NCI-H226 (cell line): ENCODE measurements around the gene FTO.

Experiments used
- DNase-seq: peaks from one replicate; pipeline ENCODE4 v3.0.0-alpha.2; 2015

The FTO gene

GRCh38 chr16:53712065-53712464 is 8.1 kb downstream of the FTO start:
- no peak for DNase-seq

DNA sequence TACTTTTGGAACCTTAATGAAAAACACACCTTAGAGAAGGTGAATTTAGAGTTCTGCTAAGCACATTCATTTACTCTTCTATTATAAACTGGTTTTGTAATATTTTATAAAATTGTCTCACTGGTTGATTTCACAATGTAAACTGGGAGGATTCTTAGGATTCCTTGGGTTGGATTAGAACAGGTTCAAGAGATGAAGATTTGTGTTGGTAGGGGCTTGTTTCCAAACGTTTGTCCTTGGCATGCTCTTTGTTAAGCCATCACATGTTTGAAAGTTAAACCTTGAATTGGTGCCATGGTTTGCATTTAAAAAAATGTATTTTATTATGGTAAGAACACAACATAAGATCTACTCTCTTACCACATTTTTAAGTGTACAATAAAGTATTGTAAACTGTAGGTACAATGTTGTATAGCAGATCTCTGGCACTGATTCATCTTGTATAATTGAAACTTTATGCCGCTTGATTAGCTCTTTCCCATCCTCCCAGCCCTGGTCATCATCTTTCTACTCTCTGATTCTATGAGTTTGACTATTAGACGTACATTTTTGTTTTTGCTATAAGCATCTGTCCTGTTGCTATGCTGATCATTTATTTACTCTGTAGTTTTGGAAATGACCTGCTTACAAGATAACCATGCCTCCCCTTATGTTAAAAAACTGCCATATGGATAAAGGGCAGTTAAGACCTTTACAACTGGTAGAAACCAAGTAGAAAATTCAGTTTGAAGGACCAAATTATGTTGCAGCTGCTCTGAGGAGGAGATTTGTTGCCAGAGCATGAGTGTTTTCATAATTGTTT is 9.6 kb downstream of the FTO start:
- DNase-seq: no peak

DNA sequence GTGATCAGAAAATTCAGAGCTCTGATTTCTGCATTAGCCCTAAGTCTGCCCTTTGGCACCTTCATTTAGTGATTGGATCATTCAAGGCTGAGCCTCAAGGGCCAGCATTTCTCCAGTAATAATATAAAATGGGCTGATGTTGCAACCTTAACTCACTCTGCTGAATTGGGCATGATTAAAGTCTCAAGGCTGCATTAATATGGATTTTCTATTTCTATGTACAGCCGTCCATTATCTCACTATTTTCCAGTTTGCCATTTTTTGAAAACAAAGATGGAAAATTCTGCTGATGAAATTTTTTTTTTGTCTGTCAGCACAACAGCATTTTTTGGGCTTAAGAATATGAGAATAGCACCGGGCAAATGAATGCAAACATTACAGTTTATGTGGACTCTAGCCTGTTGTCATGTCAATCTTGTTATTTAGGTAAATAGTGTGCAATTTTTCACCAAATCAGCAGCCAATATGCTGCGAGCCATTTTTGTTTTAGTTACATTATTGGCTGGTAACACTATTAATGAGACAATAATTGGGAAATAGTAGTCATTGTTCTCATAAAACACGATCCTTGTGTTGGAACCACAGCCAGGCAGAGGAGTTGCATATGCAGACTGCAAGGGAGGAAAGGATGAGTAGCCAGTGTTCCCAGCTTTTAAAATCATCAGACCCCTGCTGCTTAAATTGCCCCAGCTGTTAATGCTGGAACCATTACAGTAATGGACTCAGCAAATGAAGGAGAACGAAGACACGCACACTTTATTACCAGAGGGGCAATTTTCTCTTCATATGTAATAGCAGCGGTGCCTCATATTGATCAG is 10.5 kb downstream of the FTO start:
- no peak for DNase-seq

DNA sequence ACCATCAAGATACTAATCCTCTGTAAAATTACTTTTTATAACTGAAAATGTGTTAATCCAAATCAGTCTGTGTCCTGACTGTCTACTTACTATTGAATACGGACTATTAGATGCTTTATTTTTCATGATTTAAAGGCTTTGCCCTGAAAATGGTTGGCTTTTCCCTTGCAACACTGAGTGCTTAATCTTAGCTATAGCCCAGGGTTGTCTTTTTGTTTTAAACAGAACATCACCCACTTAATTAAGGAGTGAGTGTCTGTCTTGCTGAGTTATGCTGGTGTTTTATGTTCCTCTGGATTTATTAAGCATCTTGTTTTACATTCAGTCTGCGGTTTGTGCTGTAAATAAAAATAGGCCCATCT is 11.0 kb downstream of the FTO start:
- DNase-seq: no peak

- DNase-seq: no peak
Measured at GRCh38 chr16:53717577-53717976, 13.6 kb downstream of the FTO start.

- DNase-seq: no peak
Measured at GRCh38 chr16:53721017-53721416, 17.1 kb downstream of the FTO start.

DNA sequence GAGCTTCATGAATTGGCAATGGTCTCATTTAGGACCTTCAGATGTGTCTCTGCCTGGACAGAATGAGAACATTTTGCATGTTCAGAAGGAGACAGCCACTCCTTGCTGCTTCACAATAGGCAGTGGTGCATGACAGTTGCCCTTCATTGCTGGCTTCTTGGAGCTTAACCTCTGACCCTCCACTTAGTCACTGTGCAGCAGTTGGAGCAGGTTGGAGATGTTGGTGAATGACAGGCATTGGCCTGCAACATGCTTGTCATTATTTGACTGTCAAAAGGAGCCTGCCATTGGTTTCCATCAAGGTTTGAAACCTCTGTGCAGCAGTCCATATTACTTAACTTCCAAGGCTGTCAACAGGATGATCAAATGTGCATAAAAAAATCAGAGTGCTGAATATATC is 22.7 kb downstream of the FTO start:
- no peak for DNase-seq

DNA sequence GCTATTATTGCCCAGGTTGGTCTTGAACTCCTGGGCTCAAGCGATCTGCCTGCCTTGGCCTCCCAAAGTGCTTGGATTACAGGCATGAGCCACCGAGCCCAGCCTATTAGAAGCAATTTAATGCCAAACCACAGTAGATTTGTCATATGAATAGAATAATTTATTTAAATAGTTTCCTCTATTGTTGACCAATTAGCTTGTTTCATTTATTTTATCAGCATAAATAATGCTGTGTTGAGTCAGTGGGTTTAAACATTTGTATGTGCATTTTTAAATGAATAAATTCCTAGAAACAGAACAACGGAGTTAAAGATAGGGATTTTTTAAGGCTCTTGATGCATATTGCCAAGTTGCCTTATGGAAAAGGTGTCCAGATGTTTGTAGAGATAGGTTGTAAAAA is 26.7 kb downstream of the FTO start:
- no peak for DNase-seq

GRCh38 chr16:53732296-53732929 is 28.5 kb downstream of the FTO start:
- peak; percentile 90 for DNase-seq

DNA sequence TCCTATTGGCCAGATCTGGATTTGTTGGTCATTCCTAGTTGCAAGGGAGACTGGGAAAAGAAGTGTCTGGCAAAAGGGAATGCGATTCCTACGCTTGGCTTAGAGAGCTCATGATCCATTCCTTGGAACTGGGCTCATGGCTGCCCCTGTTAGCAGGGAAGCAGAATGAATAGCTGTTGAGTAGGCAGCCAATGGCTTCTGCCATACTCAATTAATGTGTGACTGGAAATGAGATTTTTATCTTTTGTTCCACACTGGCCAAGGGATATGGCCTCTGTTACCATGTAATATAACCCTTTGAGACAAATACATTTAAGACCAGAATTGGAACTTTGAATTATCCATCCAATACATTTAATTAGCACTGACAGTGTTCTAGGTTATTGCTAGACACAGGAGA is 31.0 kb downstream of the FTO start:
- DNase-seq: no peak

DNA sequence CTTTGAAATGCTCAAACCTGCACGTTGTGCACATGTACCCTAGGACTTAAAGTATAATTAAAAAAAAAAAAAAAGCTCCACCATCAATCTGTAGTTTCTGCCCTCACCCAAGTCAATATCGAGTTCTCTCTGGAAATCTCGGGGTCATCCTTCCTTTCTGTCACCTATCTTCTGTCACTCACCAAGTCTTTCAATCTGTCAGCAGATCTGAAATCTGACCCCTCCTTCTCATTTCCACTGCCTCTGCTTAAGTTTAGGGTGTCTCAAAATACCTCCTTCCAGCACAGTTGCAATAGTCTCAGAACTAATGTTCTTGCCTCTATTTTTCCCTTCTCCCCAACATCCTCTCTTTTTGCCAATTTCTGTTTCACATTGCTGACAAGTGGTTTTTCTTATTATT is 32.3 kb downstream of the FTO start:
- DNase-seq: no peak

- no peak for DNase-seq
Measured at GRCh38 chr16:53737552-53737951, 33.6 kb downstream of the FTO start.

DNA sequence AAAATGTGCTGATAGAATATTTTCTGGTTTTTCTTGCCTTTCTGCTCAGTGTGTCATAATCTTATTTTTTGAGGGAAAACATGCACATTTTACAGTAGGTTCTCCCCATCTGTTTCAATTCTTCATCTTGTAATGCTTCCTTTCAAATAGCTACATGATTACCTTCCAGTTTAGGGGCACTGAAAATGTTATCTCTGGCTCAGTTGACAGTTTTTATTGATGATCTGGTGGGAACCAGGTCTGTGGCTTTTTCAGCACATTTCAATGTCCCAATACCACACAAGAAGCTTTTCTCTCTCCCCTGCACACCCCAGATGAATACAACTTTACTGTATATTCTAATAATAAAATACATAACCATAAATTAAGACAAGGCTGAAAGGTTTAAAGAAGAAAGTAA is 36.5 kb downstream of the FTO start:
- DNase-seq: no peak

GRCh38 chr16:53740933-53741531 is 37.1 kb downstream of the FTO start:
- no peak for DNase-seq

- no peak for DNase-seq
Measured at GRCh38 chr16:53741546-53741945, 37.6 kb downstream of the FTO start.

DNA sequence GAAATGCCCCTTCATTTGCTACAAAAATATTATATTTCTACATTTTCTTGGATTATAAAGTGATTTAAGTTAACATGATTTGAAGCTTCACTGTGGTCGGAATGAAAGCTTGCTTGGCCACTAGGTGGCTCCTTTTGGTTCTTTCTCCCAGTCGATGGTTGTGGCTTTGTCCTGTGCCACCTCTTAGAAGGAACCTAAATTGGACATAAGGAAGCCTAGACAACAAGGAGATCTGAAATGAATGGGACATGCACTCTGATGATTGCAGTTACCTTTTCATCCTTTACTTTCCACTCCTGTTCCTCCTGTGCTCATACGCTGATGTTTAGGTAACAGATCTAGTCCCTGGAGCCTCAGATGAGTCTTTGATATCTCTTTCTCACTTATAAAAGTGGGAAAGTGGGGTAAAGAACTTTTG is 39.2 kb downstream of the FTO start:
- DNase-seq: no peak

DNA sequence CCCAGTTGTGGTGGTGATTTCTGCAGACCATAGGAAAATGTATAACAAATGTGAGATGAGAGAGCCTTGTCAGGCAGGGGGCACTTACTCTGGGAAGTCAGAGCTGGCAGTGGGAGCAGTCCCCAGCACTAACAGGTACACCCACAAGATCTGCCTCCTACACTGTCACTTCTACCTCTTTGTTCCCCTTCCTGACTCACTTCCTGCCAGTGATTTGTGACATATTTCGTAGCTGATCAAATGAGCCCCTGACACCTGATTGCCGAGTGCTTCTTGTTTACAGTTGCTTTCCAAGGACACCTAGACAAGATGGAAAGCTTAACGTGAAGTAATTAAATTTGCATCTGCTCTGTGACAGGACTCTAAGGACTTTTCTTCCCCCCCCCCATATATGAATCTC is 40.5 kb downstream of the FTO start:
- DNase-seq: no peak

GRCh38 chr16:53745086-53745485 is 41.1 kb downstream of the FTO start:
- peak; percentile 71 for DNase-seq

- DNase-seq: peak; percentile 76
Measured at GRCh38 chr16:53745753-53746266, 41.9 kb downstream of the FTO start.

DNA sequence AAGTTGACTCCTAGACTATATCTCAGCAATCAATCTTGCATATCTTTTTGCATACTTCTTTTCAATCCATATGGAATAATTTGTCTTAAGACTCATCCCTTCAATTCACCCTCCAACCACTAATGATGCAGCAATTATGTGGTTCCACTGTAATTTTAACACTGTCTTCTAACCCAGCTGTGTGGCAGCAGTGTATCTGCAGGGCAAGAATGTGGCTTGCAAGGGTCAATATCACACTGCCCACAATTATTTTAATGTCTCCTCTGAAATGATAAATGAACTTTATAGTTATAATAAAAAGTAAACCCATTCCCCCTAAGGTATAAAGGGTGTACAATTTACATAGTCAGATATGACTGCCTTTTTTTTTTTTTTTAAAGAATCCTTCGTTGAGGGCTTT is 48.6 kb downstream of the FTO start:
- no peak for DNase-seq

GRCh38 chr16:53753431-53753830 is 49.5 kb downstream of the FTO start:
- no peak for DNase-seq

- peak; percentile 85 for DNase-seq
Measured at GRCh38 chr16:53755026-53755910, 51.3 kb downstream of the FTO start.
